ENCODE results near the gene ICOS. TPM values are rescaled to one million over a fixed set of nuclear protein-coding genes. Genes with fewer than 3 reads are reported as not detected.

ICOS gene
- total and polyA plus RNA-seq, 2 of the 8 experiments (the other 6 are each of a cell fraction or from before 2014, with no cell fraction given), result not detected

DNA sequence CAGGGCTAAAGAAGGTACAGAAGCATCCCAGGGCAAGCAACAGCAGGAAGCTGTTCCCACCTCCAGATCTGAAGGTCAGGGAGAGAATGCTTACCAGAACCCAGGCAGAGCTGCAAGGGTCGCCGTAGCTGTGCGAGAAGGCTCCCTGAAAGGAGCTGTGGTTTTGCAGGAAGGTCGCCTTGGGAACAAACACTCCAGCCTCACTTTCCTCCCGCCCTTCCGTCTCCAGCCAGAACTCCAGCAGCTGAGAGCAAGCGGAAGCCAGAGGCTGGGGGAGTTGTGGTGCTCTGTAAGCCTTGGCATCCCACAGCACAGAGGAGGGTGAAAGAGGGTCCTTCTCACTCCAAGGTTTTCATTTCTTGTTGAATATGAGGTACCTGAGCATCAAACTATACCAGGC is 18.3 kb upstream of the ICOS start:
- Histone ChIP-seq H3K79me1 (ENCODE audit: low read depth, low read length) (no peaks in the 10 kb centered on the region), H4K91ac (replicated peaks; ENCODE audit: insufficient read length, low read length) (no peak overlapping the region), H2BK20ac (ENCODE audit: low read length) (no peak overlapping the region), H2AK5ac (ENCODE audit: low read depth, low read length) (no peak overlapping the region), H3K79me2 (ENCODE audit: control insufficient read depth in 1 of 2, insufficient read depth in 2 of 2, low read length in 2 of 2) (no peaks in the 10 kb centered on the region), H3K9ac (replicated peaks in 1 of 4; ENCODE audit: extremely low read depth in 1 of 4, low read depth in 3 of 4, low read length in 3 of 4) (no peak overlapping the region), H3K23ac (ENCODE audit: insufficient read length) (no peak overlapping the region), H3K18ac (ENCODE audit: extremely low read depth, low read length) (peak overlapping the region; percentile 66), H2AFZ (ENCODE audit: low read length) (peak overlapping the region; percentile 70), H4K8ac (ENCODE audit: extremely low read depth, insufficient read depth, low read length) (no peak overlapping the region), H4K5ac (ENCODE audit: insufficient read length, low read depth, low read length) (no peak overlapping the region), H2BK12ac (ENCODE audit: low read depth, low read length) (0 out of 2 replicates have a peak overlapping the region, but pooled peaks have one; percentile 13), H3K27ac (ENCODE audit: low read depth, low read length) (no peak overlapping the region), H3K4me2 (ENCODE audit: insufficient read depth in 1 of 2, low read depth in 2 of 2, low read length in 2 of 2) (no peak overlapping the region; a peak in 1 of 4 replicates), H3K4ac (replicated peaks; ENCODE audit: insufficient read length, low read depth, low read length) (no peak overlapping the region), H3K4me1 (replicated peaks in 1 of 4; ENCODE audit: control insufficient read depth in 3 of 4, insufficient read depth in 4 of 4, low read length in 3 of 4) (peaks cover 0 to 3% (median 2%) of the 10 kb centered on the region in 4 experiments; a peak in 3 of 7 replicates), H3K4me3 (ENCODE audit: extremely low read depth in 1 of 4, insufficient read depth in 2 of 4, low read depth in 3 of 4, low read length in 4 of 4) (no peak overlapping the region), H3K23me2 (ENCODE audit: low read depth, low read length) (no peaks in the 10 kb centered on the region), H3K56ac (replicated peaks; ENCODE audit: insufficient read length, low read depth, low read length) (no peak overlapping the region), H2BK15ac (ENCODE audit: low read length) (no peak overlapping the region), H2BK120ac (replicated peaks; ENCODE audit: low read depth, low read length) (no peak overlapping the region), H3K14ac (ENCODE audit: insufficient read length) (no peak overlapping the region), H3K9me3 (ENCODE audit: insufficient read depth in 2 of 2, low read depth in 1 of 2, low read length in 1 of 2) (no peaks in the 10 kb centered on the region), H2BK5ac (ENCODE audit: low read depth, low read length) (0 out of 2 replicates have a peak overlapping the region, but pooled peaks have one; percentile 11), H3K27me3 (replicated peaks in 1 of 4; ENCODE audit: control insufficient read depth in 3 of 4, extremely low read depth in 1 of 4, insufficient read depth in 3 of 4, low read length in 3 of 4) (no peaks in the 10 kb centered on the region), H4K20me1 (replicated peaks in 1 of 2; ENCODE audit: control insufficient read depth in 1 of 2, insufficient read depth in 2 of 2, low read length in 2 of 2) (no peaks in the 10 kb centered on the region), H3K36me3 (ENCODE audit: control insufficient read depth in 2 of 4, insufficient read depth in 4 of 4, low read length in 3 of 4) (no peaks in the 10 kb centered on the region)
- FAIRE-seq, result no peak
- ChIA-PET POLR2A (ENCODE audit: partially characterized antibody) (no interaction called here), CTCF (ENCODE audit: partially characterized antibody) (interaction anchor here (0.6 to 1.0 kb wide), 2 partner anchors 9 to 1096 kb away, joined by 3 read pairs; no protein-coding TSS in a partner anchor)
- no peak for DNase-seq (ENCODE audit: low read depth in 1 of 2, low spot score in 2 of 2)
- WGBS, 2 experiments (ENCODE audit: extremely low coverage in 1 of 2, insufficient coverage in 1 of 2, insufficient read length in 1 of 2, insufficient replicate concordance in 2 of 2, low coverage in 1 of 2, low lambda C conversion rate in 2 of 2, missing lambda C conversion rate in 1 of 2), result 78% methylated on average over 7 of the region's 7 CpGs; no CpG with 5 or more reads in 1 of the 2 experiments
- TF ChIP-seq SIX5 (IDR thresholded peaks at IDR 0.05; ENCODE audit: low read depth, low read length) (no peak), SP1 (IDR thresholded peaks at IDR 0.05; ENCODE audit: low read depth, low read length) (no peak), RBBP5 (IDR thresholded peaks at IDR 0.05; ENCODE audit: borderline replicate concordance, low read depth, low read length) (no peak), CTBP2 (IDR thresholded peaks at IDR 0.05; ENCODE audit: borderline replicate concordance, insufficient read depth, insufficient read length, low read length) (no peak), KDM1A (IDR thresholded peaks at IDR 0.05; ENCODE audit: borderline replicate concordance, low read length) (no peak), RNF2 (IDR thresholded peaks at IDR 0.05; ENCODE audit: borderline replicate concordance, low read depth, low read length, missing control alignments, poor library complexity, severe bottlenecking) (no peak), SP2 (IDR thresholded peaks at IDR 0.05; ENCODE audit: low read length) (no peak), CHD2 (IDR thresholded peaks at IDR 0.05; ENCODE audit: low read length) (no peak)
- TF ChIP-seq, protein P1, sequence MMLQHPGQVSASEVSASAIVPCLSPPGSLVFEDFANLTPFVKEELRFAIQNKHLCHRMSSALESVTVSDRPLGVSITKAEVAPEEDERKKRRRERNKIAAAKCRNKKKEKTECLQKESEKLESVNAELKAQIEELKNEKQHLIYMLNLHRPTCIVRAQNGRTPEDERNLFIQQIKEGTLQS (IDR thresholded peaks at IDR 0.05; ENCODE audit: insufficient read depth, low read depth, low read length), result no peak
- TF ChIP-seq, protein P2, sequence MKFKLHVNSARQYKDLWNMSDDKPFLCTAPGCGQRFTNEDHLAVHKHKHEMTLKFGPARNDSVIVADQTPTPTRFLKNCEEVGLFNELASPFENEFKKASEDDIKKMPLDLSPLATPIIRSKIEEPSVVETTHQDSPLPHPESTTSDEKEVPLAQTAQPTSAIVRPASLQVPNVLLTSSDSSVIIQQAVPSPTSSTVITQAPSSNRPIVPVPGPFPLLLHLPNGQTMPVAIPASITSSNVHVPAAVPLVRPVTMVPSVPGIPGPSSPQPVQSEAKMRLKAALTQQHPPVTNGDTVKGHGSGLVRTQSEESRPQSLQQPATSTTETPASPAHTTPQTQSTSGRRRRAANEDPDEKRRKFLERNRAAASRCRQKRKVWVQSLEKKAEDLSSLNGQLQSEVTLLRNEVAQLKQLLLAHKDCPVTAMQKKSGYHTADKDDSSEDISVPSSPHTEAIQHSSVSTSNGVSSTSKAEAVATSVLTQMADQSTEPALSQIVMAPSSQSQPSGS (IDR thresholded peaks at IDR 0.05; ENCODE audit: low read length), result no peak

Measured in H1 (cell line).